ENCODE data around the gene CEACAM19.

The CEACAM19 gene

DNA sequence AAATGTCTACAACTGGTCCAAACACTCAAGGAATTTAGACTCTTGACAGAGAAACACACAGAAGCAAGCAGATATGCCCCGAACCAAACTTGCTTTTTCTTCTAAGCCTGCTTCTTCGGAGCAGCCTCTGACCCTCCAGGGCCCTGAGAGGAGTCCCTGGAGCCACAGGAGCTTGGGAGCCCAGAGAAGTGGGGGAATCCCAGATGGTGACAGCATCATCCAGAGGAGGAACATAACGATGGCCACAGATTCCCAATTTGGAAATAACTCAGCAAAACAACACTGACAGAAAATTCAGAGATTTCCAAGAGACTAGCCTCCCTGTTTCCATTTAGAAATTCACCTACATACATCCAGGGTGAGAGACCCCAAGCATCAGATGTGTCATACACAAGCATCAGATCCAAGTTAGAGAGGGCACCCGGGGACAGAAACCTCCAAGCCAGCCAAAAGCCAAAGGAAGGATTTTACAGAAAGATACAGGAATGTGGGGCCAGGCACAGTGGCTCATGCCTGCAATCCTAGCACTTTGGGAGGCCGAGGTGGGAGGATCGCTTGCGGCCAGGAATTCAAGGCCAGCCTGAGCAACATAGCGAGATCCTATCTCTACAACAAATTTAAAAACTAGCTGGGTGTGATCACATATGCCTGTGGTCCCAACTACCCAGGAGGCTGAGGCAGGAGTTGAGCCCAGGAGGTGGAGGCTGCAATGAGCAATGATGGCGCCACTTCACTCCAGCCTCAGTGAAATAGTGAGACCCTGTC is 29.6 kb upstream of the CEACAM19 start:
- TF ChIP-seq POLR2A (IDR thresholded peaks at IDR 0.05; ENCODE audit: extremely low read depth, insufficient read length): no peak
- no peak for TF ChIP-seq MYC (IDR thresholded peaks at IDR 0.05; ENCODE audit: low read depth, low read length)
- TF ChIP-seq MAX (IDR thresholded peaks at IDR 0.05; ENCODE audit: low read depth, low read length): no peak
- no peak for DNase-seq (ENCODE audit: low read depth)
- H3K4me3 ChIP-seq (ENCODE audit: low read depth, low read length): no peak overlapping the region

GRCh38 chr19:44642377-44642776 is 28.9 kb upstream of the CEACAM19 start:
- DNase-seq (ENCODE audit: low read depth): no peak
- no peak for TF ChIP-seq MYC (IDR thresholded peaks at IDR 0.05; ENCODE audit: low read depth, low read length)
- no peak for TF ChIP-seq POLR2A (IDR thresholded peaks at IDR 0.05; ENCODE audit: extremely low read depth, insufficient read length)
- TF ChIP-seq MAX (IDR thresholded peaks at IDR 0.05; ENCODE audit: low read depth, low read length): no peak
- TF ChIP-seq CTCF (IDR thresholded peaks at IDR 0.05; ENCODE audit: low read depth, low read length): no peak
- H3K4me3 ChIP-seq (ENCODE audit: low read depth, low read length): no peak overlapping the region

GRCh38 chr19:44643605-44644401 is 27.5 kb upstream of the CEACAM19 start, which contains the start of gene PVR:
Gene PVR, plus strand, starts transcription at chr19:44643910. Its CDS starts 187 bp downstream, at chr19:44644097.
- TF ChIP-seq MYC (IDR thresholded peaks at IDR 0.05; ENCODE audit: low read depth, low read length): 0 out of 2 replicates have a peak, but pooled peaks have one; percentile 27
- TF ChIP-seq POLR2A (IDR thresholded peaks at IDR 0.05; ENCODE audit: extremely low read depth, insufficient read length): peak; percentile 65
- TF ChIP-seq MAX (IDR thresholded peaks at IDR 0.05; ENCODE audit: low read depth, low read length): peak; percentile 3; the same call in 1 of the 2 replicates
- TF ChIP-seq CTCF (IDR thresholded peaks at IDR 0.05; ENCODE audit: low read depth, low read length): no peak
- DNase-seq (ENCODE audit: low read depth): peak; percentile 74
- H3K4me3 ChIP-seq (ENCODE audit: low read depth, low read length): peak within 1 kb of the TSS; percentile 83

- peak overlapping the region; percentile 83 for H3K4me3 ChIP-seq (ENCODE audit: low read depth, low read length)
- TF ChIP-seq MYC (IDR thresholded peaks at IDR 0.05; ENCODE audit: low read depth, low read length) (no peak), POLR2A (IDR thresholded peaks at IDR 0.05; ENCODE audit: extremely low read depth, insufficient read length) (no peak), MAX (IDR thresholded peaks at IDR 0.05; ENCODE audit: low read depth, low read length) (no peak), CTCF (IDR thresholded peaks at IDR 0.05; ENCODE audit: low read depth, low read length) (no peak)
- peak; percentile 45 for DNase-seq (ENCODE audit: low read depth)
Observed at GRCh38 chr19:44644402-44645016, 26.8 kb upstream of the CEACAM19 start.

DNA sequence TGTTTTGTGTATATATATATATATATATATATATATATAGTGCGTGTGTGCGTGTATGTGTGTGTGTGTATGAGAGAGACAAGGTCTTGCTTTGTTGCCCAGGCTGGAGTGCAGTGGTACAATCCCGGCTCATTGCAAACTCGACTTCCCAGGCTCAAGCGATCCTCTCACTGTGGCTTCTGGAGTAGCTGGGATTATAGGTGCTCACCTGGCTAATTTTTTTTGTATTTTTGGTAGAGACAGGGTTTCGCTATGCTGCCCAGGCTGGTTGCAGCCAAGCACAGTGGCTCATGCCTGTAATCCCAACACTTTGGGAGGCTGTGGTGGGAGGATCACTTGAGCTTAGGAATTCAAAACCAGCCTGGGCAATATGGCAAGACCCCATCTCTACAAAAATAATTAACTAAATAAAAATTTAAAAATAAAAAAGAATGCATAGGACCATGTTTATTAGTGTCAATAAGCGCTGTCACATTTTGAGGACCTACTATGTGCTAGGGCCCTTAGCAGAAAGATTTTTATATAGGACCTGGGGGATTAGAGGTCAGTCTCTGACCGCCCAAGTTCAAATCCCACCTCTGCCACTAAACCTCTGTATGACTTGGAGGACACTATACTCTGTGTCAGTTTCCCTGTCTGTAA is 25.8 kb upstream of the CEACAM19 start:
- H3K4me3 ChIP-seq (ENCODE audit: low read depth, low read length): no peak overlapping the region
- no peak for DNase-seq (ENCODE audit: low read depth)
- TF ChIP-seq MYC (IDR thresholded peaks at IDR 0.05; ENCODE audit: low read depth, low read length): no peak
- TF ChIP-seq CTCF (IDR thresholded peaks at IDR 0.05; ENCODE audit: low read depth, low read length): no peak
- TF ChIP-seq MAX (IDR thresholded peaks at IDR 0.05; ENCODE audit: low read depth, low read length): no peak
- TF ChIP-seq POLR2A (IDR thresholded peaks at IDR 0.05; ENCODE audit: extremely low read depth, insufficient read length): no peak
